GM18951 (cell line): ENCODE data around the gene RGS10.
"Not testable (repeated sequence)": the region's sequence is repeated elsewhere in the genome, so short reads cannot be mapped to it uniquely, and the experiment has no call there.

Experiments used
- POLR2A ChIP-seq: IDR thresholded peaks from 4 replicates; pipeline ENCODE4 v1.6.1; 2011; ENCODE audit warnings: mild to moderate bottlenecking; ENCODE audit not compliant: insufficient read length, insufficient read depth; ENCODE audit errors: extremely low read depth
- in situ Hi-C: fragments of 300-500 bp; cut with MboI; formaldehyde crosslinking; loops from one replicate; pipeline ENCODE4 v1.12.0; 2022; ENCODE audit warnings: low sequenced_read_pairs, mixed read lengths, inconsistent platforms; ENCODE audit not compliant: unreplicated experiment

Gene RGS10, protein sequence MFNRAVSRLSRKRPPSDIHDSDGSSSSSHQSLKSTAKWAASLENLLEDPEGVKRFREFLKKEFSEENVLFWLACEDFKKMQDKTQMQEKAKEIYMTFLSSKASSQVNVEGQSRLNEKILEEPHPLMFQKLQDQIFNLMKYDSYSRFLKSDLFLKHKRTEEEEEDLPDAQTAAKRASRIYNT

DNA sequence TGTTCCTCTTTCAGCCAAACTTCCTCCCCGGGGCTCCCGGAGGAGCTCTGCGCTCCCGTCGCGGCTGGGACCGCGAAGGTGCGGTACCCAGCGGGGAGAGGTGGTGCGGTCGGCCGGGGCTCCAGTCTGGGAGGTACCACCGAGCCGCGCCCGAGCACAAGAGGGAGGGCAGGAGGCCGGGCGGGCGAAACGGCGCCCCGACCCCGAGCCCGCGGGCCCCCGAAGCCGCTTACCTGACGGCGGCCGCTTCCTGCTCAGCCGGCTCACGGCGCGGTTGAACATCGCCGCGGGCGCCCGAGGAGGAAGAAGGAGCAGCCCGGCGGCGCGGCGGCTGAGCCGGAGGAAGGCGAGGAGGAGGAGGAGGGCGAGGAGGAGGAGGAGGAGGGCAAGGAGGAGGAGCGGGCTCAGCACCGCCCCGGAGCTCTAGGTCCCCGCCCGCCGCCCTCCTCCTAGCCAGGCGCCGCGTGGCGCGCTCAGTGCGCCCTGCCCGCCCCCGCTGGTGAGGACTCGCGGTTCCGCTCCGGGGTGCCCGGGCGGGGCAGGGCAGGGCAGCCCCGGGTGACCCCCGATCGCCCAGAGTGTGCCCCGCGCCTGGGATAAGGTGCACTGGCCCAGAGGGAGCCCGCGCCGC, at the start of gene RGS10:
Gene RGS10, minus strand, starts transcription at position 363 of the 631 bp plus-strand sequence. Its CDS starts 81 bp downstream, at position 282.
- TF ChIP-seq POLR2A: peak; percentile 80
- in situ Hi-C loops: no loop called here

DNA sequence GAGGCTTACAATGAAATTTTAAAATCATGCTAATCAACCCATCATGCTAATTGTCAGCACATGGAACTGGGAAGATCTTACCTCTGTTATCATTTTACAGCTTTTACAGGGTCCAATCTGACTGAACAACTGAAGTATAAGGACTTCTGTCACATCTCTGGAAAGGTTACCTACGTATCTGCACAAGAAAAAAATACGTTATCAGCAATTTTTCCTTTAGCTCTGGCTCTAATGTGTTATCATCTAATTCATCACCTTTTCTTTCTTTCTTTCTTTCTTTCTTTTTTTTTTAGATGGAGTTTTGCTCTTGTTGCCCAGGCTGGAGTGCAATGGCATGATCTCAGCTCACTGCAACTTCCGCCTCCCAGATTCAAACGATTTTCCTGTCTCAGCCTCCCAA, 45.6 kb upstream of the RGS10 start:
- in situ Hi-C loops: no loop called here
- TF ChIP-seq POLR2A: no peak

GRCh38 chr10:119578355-119578754, 35.8 kb upstream of the RGS10 start:
- no peak for TF ChIP-seq POLR2A
- in situ Hi-C loops: no loop called here

- TF ChIP-seq POLR2A: no peak
- in situ Hi-C loops: no loop called here
Observed at GRCh38 chr10:119575991-119576390, 33.5 kb upstream of the RGS10 start.

DNA sequence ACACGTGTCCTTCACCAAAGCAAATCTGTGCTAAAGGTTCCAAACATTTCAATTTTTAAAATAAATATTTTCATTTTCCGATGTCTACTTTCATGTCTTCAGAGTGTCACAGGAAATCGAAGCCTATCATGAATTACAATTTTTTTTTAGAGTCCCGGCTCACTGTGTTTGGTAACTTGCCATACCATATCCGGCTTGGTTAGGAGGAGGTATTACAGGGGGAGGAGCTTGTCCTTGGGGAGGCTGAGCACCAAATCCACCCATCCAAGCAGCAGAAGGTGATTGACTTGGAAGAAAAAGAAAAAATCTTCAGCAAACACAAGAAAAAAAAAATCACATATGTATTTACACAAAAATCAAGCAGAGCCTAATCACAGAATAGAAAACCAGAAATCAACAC, 33.0 kb upstream of the RGS10 start:
- in situ Hi-C loops: no loop called here
- TF ChIP-seq POLR2A: no peak

DNA sequence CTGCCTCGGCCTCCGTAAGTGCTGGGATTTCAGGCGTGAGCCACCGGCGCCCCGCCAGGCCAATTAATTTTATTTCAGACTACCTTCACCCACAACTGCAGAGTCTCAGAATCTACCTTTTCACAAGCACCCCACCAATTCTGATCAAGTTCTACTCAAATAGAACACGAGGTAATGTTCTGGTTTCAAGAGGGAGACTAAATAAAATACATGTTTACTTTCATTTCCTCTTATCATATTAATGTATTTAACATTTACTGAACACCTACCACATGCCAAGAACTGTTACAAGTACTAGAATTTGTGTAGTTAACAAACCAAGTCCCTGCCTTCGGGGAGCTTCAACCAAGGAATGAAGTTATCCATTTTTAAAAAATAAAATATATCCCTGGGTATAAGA, 25.5 kb upstream of the RGS10 start:
- no peak for TF ChIP-seq POLR2A
- in situ Hi-C loops: no loop called here

GRCh38 chr10:119562097-119562496, 19.6 kb upstream of the RGS10 start:
- in situ Hi-C loops: no loop called here
- no peak for TF ChIP-seq POLR2A

- in situ Hi-C loops: not testable (repeated sequence)
Observed at GRCh38 chr10:119559511-119559910, 17.0 kb upstream of the RGS10 start.

DNA sequence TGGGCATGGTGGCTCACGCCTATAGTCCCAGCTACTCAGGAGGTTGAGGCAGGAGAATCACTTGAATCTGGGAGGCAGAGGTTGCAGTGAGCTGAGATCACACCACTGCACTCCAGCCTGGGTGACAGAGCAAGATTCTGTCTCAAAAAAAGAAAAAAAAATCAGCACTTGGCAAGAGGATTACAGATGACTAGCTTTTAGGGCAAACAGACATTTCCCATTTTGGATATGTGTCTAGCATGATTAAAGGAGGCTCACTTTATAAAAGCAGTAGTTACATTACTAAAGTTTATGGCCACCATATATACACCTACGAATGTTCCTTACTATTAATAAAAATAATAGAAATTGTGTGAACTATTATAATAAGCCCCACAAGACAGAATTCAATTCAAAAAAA, 13.6 kb upstream of the RGS10 start:
- in situ Hi-C loops: not testable (repeated sequence)

- in situ Hi-C loops: no loop called here
- no peak for TF ChIP-seq POLR2A
Observed at GRCh38 chr10:119555178-119555784, 12.8 kb upstream of the RGS10 start.

GRCh38 chr10:119550827-119551226, 8.3 kb upstream of the RGS10 start:
- in situ Hi-C loops: no loop called here
- no peak for TF ChIP-seq POLR2A

DNA sequence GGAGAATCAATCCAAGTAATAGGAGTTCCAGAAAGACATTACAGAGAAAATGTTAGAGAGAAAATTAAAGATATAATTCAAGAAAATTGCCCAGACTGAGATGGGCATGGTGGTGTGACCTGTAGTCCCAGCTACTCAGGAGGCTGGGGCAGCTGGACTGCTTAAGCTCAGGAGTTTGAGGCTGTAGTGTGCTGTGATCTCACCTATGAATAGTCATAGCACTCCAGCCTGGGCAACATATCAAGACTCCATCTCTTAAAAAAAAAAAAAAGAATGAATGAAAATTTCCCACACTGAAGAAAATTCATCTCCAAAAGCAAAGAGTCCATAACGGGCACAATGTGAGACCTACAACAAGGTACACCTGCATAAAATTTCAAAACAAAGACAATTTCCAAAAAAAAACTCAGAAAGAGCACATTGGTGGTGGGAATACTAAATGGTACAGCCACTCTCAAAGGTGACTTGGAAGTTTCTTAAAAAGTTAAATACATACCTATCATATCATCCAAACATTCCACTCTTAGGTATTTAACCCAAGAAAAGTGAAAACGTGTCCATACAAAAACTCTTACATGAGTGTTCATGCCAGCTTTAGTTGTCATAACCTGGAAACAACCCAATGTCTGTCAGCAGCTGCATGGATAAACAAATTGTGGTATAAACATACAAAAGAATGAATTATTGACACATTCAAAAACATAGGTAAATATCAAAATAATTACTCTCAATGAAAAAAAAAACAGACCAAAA, 6.9 kb upstream of the RGS10 start:
- no peak for TF ChIP-seq POLR2A
- in situ Hi-C loops: no loop called here

DNA sequence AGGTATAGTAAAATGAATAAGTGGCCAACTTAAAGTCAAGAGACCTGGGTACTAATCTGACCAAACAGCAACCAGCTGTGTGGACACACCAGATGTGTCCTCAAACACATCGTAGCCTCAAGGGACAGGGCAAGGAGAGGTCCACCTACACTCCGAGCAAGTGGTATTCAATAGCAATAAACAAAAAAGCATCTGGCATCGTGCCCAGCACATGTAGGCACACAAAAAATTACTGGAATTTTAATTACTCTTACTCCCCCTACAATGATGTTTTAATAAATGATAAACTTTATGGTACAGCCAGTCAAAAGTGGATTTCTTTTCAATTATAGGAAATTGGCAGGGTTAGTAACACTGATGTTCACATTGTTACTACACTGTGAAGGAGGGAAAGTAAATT, 3.5 kb upstream of the RGS10 start:
- TF ChIP-seq POLR2A: no peak
- in situ Hi-C loops: no loop called here

GRCh38 chr10:119545310-119545709, 2.8 kb upstream of the RGS10 start:
- in situ Hi-C loops: no loop called here
- TF ChIP-seq POLR2A: no peak
